ENCODE results near the gene SV2A. TPM values are rescaled to one million over a fixed set of nuclear protein-coding genes. Genes with fewer than 3 reads are reported as not detected.

SV2A gene
- total and polyA plus RNA-seq, 4 donors: 0.13 to 0.51 (median 0.24) TPM

DNA sequence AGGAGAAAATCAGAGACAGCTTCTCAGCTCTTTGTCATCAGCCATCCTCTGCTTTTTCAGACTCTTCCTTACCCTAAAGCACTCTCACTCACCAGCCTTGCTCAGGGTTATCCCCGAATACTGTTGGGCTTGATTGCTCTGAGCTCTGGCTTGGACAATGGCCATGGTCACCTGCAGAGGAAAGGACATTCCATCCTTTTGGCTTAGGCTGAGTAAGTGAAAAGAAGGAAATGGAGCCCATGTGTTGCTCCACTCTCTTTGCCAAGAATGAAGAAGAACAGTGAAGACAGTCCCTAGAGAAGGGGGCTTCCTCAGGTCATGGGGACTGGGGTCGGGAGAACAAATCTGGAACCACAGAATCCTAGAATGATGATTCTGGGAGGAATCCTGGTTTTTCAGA, 16.7 kb upstream of the SV2A start (continued):
- TF ChIP-seq GABPA (IDR thresholded peaks at IDR 0.05 in 1 of 2, conservative IDR thresholded peaks at IDR 0.05 in 1 of 2) (no peak), RAD21 (IDR thresholded peaks at IDR 0.05) (no peak), SP1 (IDR thresholded peaks at IDR 0.05) (no peak), ATF3 (IDR thresholded peaks at IDR 0.05) (no peak), EGR1 (IDR thresholded peaks at IDR 0.05; ENCODE audit: low read depth in 2 of 2) (no peak)
- TF ChIP-seq, protein P1, sequence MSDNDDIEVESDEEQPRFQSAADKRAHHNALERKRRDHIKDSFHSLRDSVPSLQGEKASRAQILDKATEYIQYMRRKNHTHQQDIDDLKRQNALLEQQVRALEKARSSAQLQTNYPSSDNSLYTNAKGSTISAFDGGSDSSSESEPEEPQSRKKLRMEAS (IDR thresholded peaks at IDR 0.05): no peak

- Histone ChIP-seq H3K36me3 (ENCODE audit: control insufficient read depth in 4 of 4, insufficient read depth in 3 of 4, low read depth in 1 of 4, low read length in 3 of 4) (no peaks in the 10 kb centered on the region), H3K4me1 (ENCODE audit: control insufficient read depth in 4 of 4, insufficient read depth in 4 of 4, low read length in 3 of 4) (peaks cover 7 to 22% (median 13%) of the 10 kb centered on the region in 4 donors), H3K27ac (ENCODE audit: low read depth in 1 of 2, low read length in 2 of 2) (no peak overlapping the region), H3K4me3 (ENCODE audit: low read depth in 1 of 3, low read length in 3 of 3) (no peak overlapping the region), H3K27me3 (ENCODE audit: control insufficient read depth in 4 of 4, insufficient read depth in 4 of 4, low read length in 3 of 4) (no peaks in the 10 kb centered on the region), H3K9me3 (ENCODE audit: control insufficient read depth in 4 of 4, low read length in 3 of 4) (no peaks in the 10 kb centered on the region), H3K9ac (ENCODE audit: low read depth in 1 of 2, low read length in 2 of 2) (no peak overlapping the region)
- no peak for DNase-seq (ENCODE audit: low spot score)
- 94% methylated on average over 4 of the region's 4 CpGs for WGBS
- no peak for TF ChIP-seq ATF3 (IDR thresholded peaks at IDR 0.05)
- no peak for TF ChIP-seq NR2F2 (IDR thresholded peaks at IDR 0.05)
- TF ChIP-seq SP1 (IDR thresholded peaks at IDR 0.05): no peak
- no peak for TF ChIP-seq HNF4G (IDR thresholded peaks at IDR 0.05)
- TF ChIP-seq YY1 (IDR thresholded peaks at IDR 0.05): no peak
- no peak for TF ChIP-seq HNF4A (conservative IDR thresholded peaks at IDR 0.05)
- no peak for TF ChIP-seq FOXA2 (IDR thresholded peaks at IDR 0.05)
- no peak for TF ChIP-seq EGR1 (IDR thresholded peaks at IDR 0.05; ENCODE audit: low read depth in 2 of 2)
- TF ChIP-seq JUND (IDR thresholded peaks at IDR 0.05): no peak
- no peak for TF ChIP-seq REST (IDR thresholded peaks at IDR 0.05)
- no peak for TF ChIP-seq RXRA (IDR thresholded peaks at IDR 0.05)
- no peak for TF ChIP-seq TAF1 (conservative IDR thresholded peaks at IDR 0.05)
- TF ChIP-seq, protein P1 (IDR thresholded peaks at IDR 0.05): no peak
- TF ChIP-seq FOXA1 (IDR thresholded peaks at IDR 0.05): no peak
- no peak for TF ChIP-seq ZBTB33 (IDR thresholded peaks at IDR 0.05)
- no peak for TF ChIP-seq CTCF (IDR thresholded peaks at IDR 0.05; ENCODE audit: low read depth, low read length, missing input control)
Observed at GRCh38 chr1:149933208-149933607, 15.6 kb upstream of the SV2A start.

Measured in liver (tissue), 9 donors.